HepG2 (cell line): ENCODE data around the gene IFNA4. TPM values are rescaled to one million over a fixed set of nuclear protein-coding genes. Genes with fewer than 3 reads are reported as not detected.

ENCODE experiments used
- ATAC-seq: fragments of 200-7000 bp; cut with Tn5 transposase; 3 replicates; pipeline ENCODE4 v1.9.1; 2020; ENCODE audit warnings: mild to moderate bottlenecking, moderate library complexity
- BruUV-seq: library from RNA; stranded (reverse); fragments of 400-500 nt; replicated peaks from 2 replicates; lab custom pipeline; 2021; lab: Mats Ljungman, UMichigan
- CTCF ChIA-PET: fragments of 300-600 bp; formaldehyde crosslinking; extraction: SDS; loops from one replicate; lab custom pipeline; 2021; ENCODE audit warnings: low total read pairs, inconsistent platforms, low intra/inter-chr PET ratio; lab: Yijun Ruan, JAX
- POLR2A ChIA-PET: fragments of 350-600 bp; sonication (Branson Sonifier 250); formaldehyde crosslinking; loops from one replicate; lab custom pipeline; 2020; ENCODE audit warnings: antibody characterized with exemption, inconsistent platforms; lab: Yijun Ruan, JAX
- DNase-seq: peaks from one replicate; pipeline ENCODE4 v3.0.0-alpha.2; 2015; ENCODE audit warnings: low spot score
- FAIRE-seq: peaks from 3 replicates; lab custom pipeline; 2011; peaks lifted over from hg19 to GRCh38; lab: Jason Lieb, UNC
- H2AFZ ChIP-seq: one replicate; pipeline ENCODE4 v1.6.1; 2011; ENCODE audit warnings: low read length, inconsistent platforms
- H3K27ac ChIP-seq: fragments of 300-600 bp; 3 replicates; pipeline ENCODE4 v1.8.0; 2011; ENCODE audit warnings: mixed run types, mild to moderate bottlenecking, mixed read lengths, low read length, inconsistent platforms; ENCODE audit not compliant: insufficient read depth; ENCODE audit errors: extremely low read length
- H3K27me3 ChIP-seq, 2 experiments: fragments of 200-600 bp in 1 of 2; 2 replicates in 1 of 2; 3 replicates in 1 of 2; pipeline versions ENCODE4 v1.6.0 to v1.8.0; 2011; ENCODE audit warnings: low read length in 2 of 2, mild to moderate bottlenecking in 2 of 2, moderate library complexity in 2 of 2, inconsistent platforms in 1 of 2; ENCODE audit not compliant: insufficient read depth in 2 of 2, control insufficient read depth in 1 of 2
- H3K36me3 ChIP-seq, 2 experiments: fragments of 200-600 bp in 1 of 2; replicated peaks in 1 of 2; 2 replicates in 1 of 2; 3 replicates in 1 of 2; pipeline versions ENCODE4 v1.5.1 to v1.8.0; 2011; ENCODE audit warnings: low read length in 2 of 2, inconsistent platforms in 1 of 2; ENCODE audit not compliant: insufficient read depth in 2 of 2, control insufficient read depth in 1 of 2
- H3K4me1 ChIP-seq: 2 replicates; pipeline ENCODE4 v1.5.1; 2012; ENCODE audit warnings: low read length, inconsistent platforms; ENCODE audit not compliant: insufficient read depth
- H3K4me2 ChIP-seq: 2 replicates; pipeline ENCODE4 v1.6.0; 2011; ENCODE audit warnings: low read depth, low read length, inconsistent platforms
- H3K4me3 ChIP-seq, 3 experiments: fragments of 200-600 bp in 1 of 3; sonication (generic), shearing (Covaris generic) in 1 of 3; replicated peaks in 1 of 3; 2 replicates each; pipeline ENCODE4 v1.5.1; 2011 to 2016; ENCODE audit warnings: low read length in 3 of 3, inconsistent platforms in 2 of 3, low read depth in 2 of 3, mild to moderate bottlenecking in 2 of 3, control low read depth in 1 of 3, mixed read lengths in 1 of 3; ENCODE audit not compliant: insufficient read depth in 1 of 3
- H3K79me2 ChIP-seq: one replicate; pipeline ENCODE4 v1.6.1; 2011; ENCODE audit warnings: low read length, inconsistent platforms; ENCODE audit not compliant: insufficient read depth
- H3K9ac ChIP-seq: 2 replicates; pipeline ENCODE4 v1.6.0; 2011; ENCODE audit warnings: mild to moderate bottlenecking, low read depth, low read length, inconsistent platforms; ENCODE audit not compliant: insufficient read depth
- H3K9me3 ChIP-seq: 2 replicates; pipeline ENCODE4 v1.5.1; 2012; ENCODE audit warnings: mild to moderate bottlenecking, low read length
- H4K20me1 ChIP-seq: 2 replicates; pipeline ENCODE4 v1.6.0; 2011; ENCODE audit warnings: inconsistent platforms, mild to moderate bottlenecking, low read length, moderate library complexity; ENCODE audit not compliant: insufficient read depth
- FOXM1 ChIP-seq: sonication (generic); formaldehyde crosslinking; IDR thresholded peaks from 2 replicates; pipeline ENCODE4 v1.5.0; 2020; ENCODE audit warnings: missing genetic modification reagents
- HNF1A ChIP-seq, 2 experiments: sonication (generic) in 1 of 2; formaldehyde crosslinking in 1 of 2; IDR thresholded peaks; 2 replicates each; pipeline versions ENCODE4 v1.4.0 to v1.6.1; 2016 to 2020; ENCODE audit warnings: borderline replicate concordance in 1 of 2, low read depth in 1 of 2, mild to moderate bottlenecking in 1 of 2, missing genetic modification reagents in 1 of 2
- KDM5B ChIP-seq: sonication (generic); formaldehyde crosslinking; IDR thresholded peaks from 2 replicates; pipeline ENCODE4 v1.4.0; 2020; ENCODE audit warnings: missing genetic modification reagents, mild to moderate bottlenecking, borderline replicate concordance
- ZNF136 ChIP-seq: sonication (generic); formaldehyde crosslinking; IDR thresholded peaks from 2 replicates; pipeline ENCODE4 v1.8.1; 2022; ENCODE audit warnings: low read depth, mild to moderate bottlenecking, moderate library complexity, missing genetic modification reagents
- WGBS: methylation state at CpG from one replicate; pipeline ENCODE4 v1.1.6; 2017; ENCODE audit warnings: low lambda C conversion rate; 5-methylcytosine and 5-hydroxymethylcytosine counted together
- in situ Hi-C: cut with HindIII; loops from 2 replicates; pipeline ENCODE4 v1.10.0; 2017; ENCODE audit warnings: low pct_unique_long_range_greater_than_20kb; ENCODE audit not compliant: extremely low pct_ligation_motif_present
- intact Hi-C: fragments of 100-400 bp; cut with micrococcal nuclease; formaldehyde crosslinking; loops from one replicate; pipeline ENCODE4 v1.10.0; 2022; ENCODE audit not compliant: unreplicated experiment
- polyA plus RNA-seq, 8 experiments: library from polyadenylated mRNA; depleted of rRNA in 3 of 8; stranded (reverse) in 7 of 8; unstranded in 1 of 8; fragments of >200 nt; fragmentation: Illumina TruSeq in 4 of 8; extraction: Trizol in 4 of 8; gene quantifications; 2 replicates each; pipeline versions ENCODE4 v1.2.1 to v1.2.3, GENCODE V29; 2011 to 2016; ENCODE audit warnings: low read depth in 4 of 8, missing spikeins in 1 of 8, mixed read lengths in 1 of 8; ENCODE audit not compliant: insufficient read depth in 1 of 8
- total RNA-seq, 5 experiments: library from RNA; depleted of rRNA; stranded (reverse); fragments of >200 nt; fragmentation: Illumina TruSeq; extraction: Trizol; gene quantifications; 2 replicates each; pipeline ENCODE4 v1.2.3, GENCODE V29; 2016; ENCODE audit warnings: low read depth in 1 of 5
- TF ChIP-seq, protein P1 (sequence below): sonication (generic); formaldehyde crosslinking; IDR thresholded peaks from 2 replicates; pipeline ENCODE4 v1.4.0; 2020; ENCODE audit warnings: missing genetic modification reagents

Gene IFNA4
- total and polyA plus RNA-seq, 2 of the 13 experiments (the other 11 are each of a cell fraction or from before 2014, with no cell fraction given), result not detected

GRCh38 chr9:21144603-21145002, 42.8 kb downstream of the IFNA4 start (continued):
- TF ChIP-seq HNF1A (IDR thresholded peaks at IDR 0.05; ENCODE audit: low read depth) (no peak), HNF1A (CRISPR knock-in tag; IDR thresholded peaks at IDR 0.05; ENCODE audit: borderline replicate concordance) (no peak), ZNF136 (CRISPR knock-in tag) (no peak), KDM5B (CRISPR knock-in tag) (no peak)

DNA sequence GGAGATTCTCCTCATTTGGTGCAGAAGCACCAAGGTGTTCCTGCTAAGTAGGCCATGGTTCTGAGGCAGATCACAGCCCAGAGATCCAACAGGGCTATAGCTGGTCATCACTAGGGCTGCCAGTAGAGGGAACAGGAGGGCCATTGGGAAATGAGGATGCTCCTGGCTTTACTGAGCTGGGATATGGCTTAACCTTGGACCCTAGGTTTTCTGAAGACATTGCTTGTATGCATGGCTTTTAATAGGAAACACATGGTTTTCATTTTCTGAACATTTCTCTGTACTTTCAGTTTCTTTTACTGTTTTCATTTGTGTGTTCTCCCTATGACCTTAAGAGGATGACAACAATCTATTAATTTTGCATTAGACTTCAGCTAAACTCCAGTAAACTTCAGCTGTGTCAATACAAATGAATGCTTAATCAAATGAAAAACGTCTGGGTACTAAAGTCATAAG, 45.9 kb downstream of the IFNA4 start, which contains the start of gene IFNW1:
Gene IFNW1, minus strand, starts transcription at position 406 of the 456 bp plus-strand sequence. Its CDS starts 262 bp downstream, at position 144.
- ChIA-PET CTCF (no interaction called here), POLR2A (no interaction called here)
- intact Hi-C loops (no loop called here), in situ Hi-C loops (no loop called here)
- H3K4me1 ChIP-seq, result no peaks in the 10 kb centered on the region
- H4K20me1 ChIP-seq, result no peaks in the 10 kb centered on the region
- no peak for FAIRE-seq
- ATAC-seq, result peak; percentile 86
- H3K36me3 ChIP-seq, result no peaks in the 10 kb centered on the region
- no peak within 1 kb of the TSS for H3K27ac ChIP-seq
- no peak for DNase-seq
- no peaks in the 10 kb centered on the region for H3K79me2 ChIP-seq
- H3K4me3 ChIP-seq, result no peak within 1 kb of the TSS
- TF ChIP-seq, protein P1, sequence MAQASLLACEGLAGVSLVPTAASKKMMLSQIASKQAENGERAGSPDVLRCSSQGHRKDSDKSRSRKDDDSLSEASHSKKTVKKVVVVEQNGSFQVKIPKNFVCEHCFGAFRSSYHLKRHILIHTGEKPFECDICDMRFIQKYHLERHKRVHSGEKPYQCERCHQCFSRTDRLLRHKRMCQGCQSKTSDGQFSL (CRISPR knock-in tag), result no peak
- no peak for TF ChIP-seq FOXM1 (CRISPR knock-in tag)
- H3K27me3 ChIP-seq, result no peaks in the 10 kb centered on the region
- H3K4me2 ChIP-seq, result no peak within 1 kb of the TSS
- no peaks in the 10 kb centered on the region for H3K9me3 ChIP-seq
- H2AFZ ChIP-seq, result no peak within 1 kb of the TSS
- 0% methylated on average over 1 of the region's 1 CpG for WGBS
- no TSS peak for BruUV-seq
- H3K9ac ChIP-seq, result no peak within 1 kb of the TSS
